ENCODE measurements around the gene CDH4.

DNA sequence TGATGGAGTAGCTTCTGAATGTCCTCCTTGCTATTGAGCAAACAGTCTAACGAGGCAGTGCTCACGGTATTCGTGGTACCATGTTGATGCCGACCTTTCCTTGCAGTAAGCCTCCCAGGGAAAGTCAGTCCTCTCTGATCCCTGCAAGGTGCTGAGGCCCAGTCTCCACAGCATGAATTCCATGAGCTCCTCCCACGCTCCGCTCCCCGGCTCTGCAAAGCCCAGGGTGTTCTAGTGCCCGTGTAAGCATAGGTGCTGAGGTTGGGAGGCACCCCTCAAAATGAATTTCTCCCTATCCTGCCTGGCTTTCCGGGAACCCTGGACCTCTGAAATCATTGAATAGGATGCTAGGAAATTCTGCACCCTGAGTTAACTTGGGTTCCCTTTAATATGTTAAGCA lies 562.7 kb downstream of the CDH4 start:
- TF ChIP-seq, protein P1, sequence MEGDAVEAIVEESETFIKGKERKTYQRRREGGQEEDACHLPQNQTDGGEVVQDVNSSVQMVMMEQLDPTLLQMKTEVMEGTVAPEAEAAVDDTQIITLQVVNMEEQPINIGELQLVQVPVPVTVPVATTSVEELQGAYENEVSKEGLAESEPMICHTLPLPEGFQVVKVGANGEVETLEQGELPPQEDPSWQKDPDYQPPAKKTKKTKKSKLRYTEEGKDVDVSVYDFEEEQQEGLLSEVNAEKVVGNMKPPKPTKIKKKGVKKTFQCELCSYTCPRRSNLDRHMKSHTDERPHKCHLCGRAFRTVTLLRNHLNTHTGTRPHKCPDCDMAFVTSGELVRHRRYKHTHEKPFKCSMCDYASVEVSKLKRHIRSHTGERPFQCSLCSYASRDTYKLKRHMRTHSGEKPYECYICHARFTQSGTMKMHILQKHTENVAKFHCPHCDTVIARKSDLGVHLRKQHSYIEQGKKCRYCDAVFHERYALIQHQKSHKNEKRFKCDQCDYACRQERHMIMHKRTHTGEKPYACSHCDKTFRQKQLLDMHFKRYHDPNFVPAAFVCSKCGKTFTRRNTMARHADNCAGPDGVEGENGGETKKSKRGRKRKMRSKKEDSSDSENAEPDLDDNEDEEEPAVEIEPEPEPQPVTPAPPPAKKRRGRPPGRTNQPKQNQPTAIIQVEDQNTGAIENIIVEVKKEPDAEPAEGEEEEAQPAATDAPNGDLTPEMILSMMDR (IDR thresholded peaks at IDR 0.05): no peak
- no peak for TF ChIP-seq POLR2A (IDR thresholded peaks at IDR 0.05)
- TF ChIP-seq POLR2AphosphoS5 (IDR thresholded peaks at IDR 0.05): no peak

All from upper lobe of left lung (tissue), 4 donors.